Esophagus muscularis mucosa (tissue), 3 donors: Measurements from ENCODE around the gene NRG4.

Experiments
- CTCF ChIP-seq, 3 experiments: fragments of 200-600 bp in 2 of 3; fragments of 450-650 bp in 1 of 3; sonication (generic) in 2 of 3; IDR thresholded peaks; one replicate each; pipeline ENCODE4 v1.5.1; 2017 to 2019; ENCODE audit warnings: antibody characterized with exemption in 3 of 3, mild to moderate bottlenecking in 2 of 3, moderate library complexity in 1 of 3
- POLR2AphosphoS5 ChIP-seq, 2 donors: sonication (generic); formaldehyde crosslinking; IDR thresholded peaks; one replicate each; pipeline ENCODE4 v1.6.1; 2017; ENCODE audit warnings: antibody characterized with exemption in 2 of 2

- TF ChIP-seq CTCF (IDR thresholded peaks at IDR 0.05) (no peak), POLR2AphosphoS5 (IDR thresholded peaks at IDR 0.05) (no peak)
Observed at GRCh38 chr15:76038512-76038911, 26.3 kb upstream of the NRG4 start.
